ENCODE results near the gene ALOX5. TPM values are rescaled to one million over a fixed set of nuclear protein-coding genes. Genes with fewer than 3 reads are reported as not detected.
A peak's percentile ranks its signal among the peaks of the same experiment; 100 is the strongest.

The ALOX5 gene
- total RNA-seq, 2 donors from 2014 or later, result 6.2 to 6.4 TPM

- no peaks in the 10 kb centered on the region for H3K36me3 ChIP-seq
- peaks cover 25% of the 10 kb centered on the region for H3K27me3 ChIP-seq
- H3K4me3 ChIP-seq, result no peak overlapping the region
- H3K27ac ChIP-seq, result no peak overlapping the region
- H3K4me1 ChIP-seq, result no peaks in the 10 kb centered on the region
- no peak overlapping the region for H3K9ac ChIP-seq (ENCODE audit: low read depth in 2 of 2, low read length in 2 of 2)
- no peaks in the 10 kb centered on the region for H3K9me3 ChIP-seq
- intact Hi-C loops (cut with DNase I), result no loop called here
- no peak for TF ChIP-seq CTCF (IDR thresholded peaks at IDR 0.05)
- DNase-seq, result no peak
Observed at GRCh38 chr10:45370202-45370955, 3.6 kb upstream of the ALOX5 start.

- Histone ChIP-seq H3K4me3 (no peak overlapping the region), H3K4me1 (no peaks in the 10 kb centered on the region), H3K9ac (ENCODE audit: low read depth in 2 of 2, low read length in 2 of 2) (no peak overlapping the region), H3K27me3 (peaks cover 25% of the 10 kb centered on the region), H3K9me3 (no peaks in the 10 kb centered on the region), H3K27ac (no peak overlapping the region), H3K36me3 (no peaks in the 10 kb centered on the region)
- no peak for DNase-seq
- intact Hi-C loops (cut with DNase I), result no loop called here
- no peak for TF ChIP-seq CTCF (IDR thresholded peaks at IDR 0.05)
Observed at GRCh38 chr10:45371560-45371959, 2.5 kb upstream of the ALOX5 start.

- no peak for TF ChIP-seq CTCF (IDR thresholded peaks at IDR 0.05)
- H3K27ac ChIP-seq, result no peak overlapping the region
- H3K4me3 ChIP-seq, result no peak overlapping the region
- no peak overlapping the region for H3K9ac ChIP-seq (ENCODE audit: low read depth in 2 of 2, low read length in 2 of 2)
- no peaks in the 10 kb centered on the region for H3K9me3 ChIP-seq
- DNase-seq, result no peak
- peaks cover 25% of the 10 kb centered on the region for H3K27me3 ChIP-seq
- no peaks in the 10 kb centered on the region for H3K4me1 ChIP-seq
- intact Hi-C loops (cut with DNase I), result no loop called here
- H3K36me3 ChIP-seq, result no peaks in the 10 kb centered on the region
Observed at GRCh38 chr10:45372251-45372951, 1.6 kb upstream of the ALOX5 start.

GRCh38 chr10:45373003-45373575 lies 927 bp upstream of the ALOX5 start:
- peak overlapping the region; percentile 38 for H3K4me3 ChIP-seq
- peak overlapping the region in 1 of 2 donors; percentile 26 for H3K9ac ChIP-seq (ENCODE audit: low read depth in 2 of 2, low read length in 2 of 2)
- no peaks in the 10 kb centered on the region for H3K9me3 ChIP-seq
- no peak for TF ChIP-seq CTCF (IDR thresholded peaks at IDR 0.05)
- DNase-seq, result no peak
- peaks cover 25% of the 10 kb centered on the region for H3K27me3 ChIP-seq
- intact Hi-C loops (cut with DNase I), result no loop called here
- H3K36me3 ChIP-seq, result no peaks in the 10 kb centered on the region
- no peak overlapping the region for H3K27ac ChIP-seq
- H3K4me1 ChIP-seq, result no peaks in the 10 kb centered on the region

- Histone ChIP-seq H3K9ac (ENCODE audit: low read depth in 2 of 2, low read length in 2 of 2) (peak overlapping the region in 1 of 2 donors; percentile 73), H3K4me3 (peak overlapping the region; percentile 38), H3K9me3 (no peaks in the 10 kb centered on the region), H3K4me1 (no peaks in the 10 kb centered on the region), H3K36me3 (no peaks in the 10 kb centered on the region), H3K27ac (peak overlapping the region; percentile 22), H3K27me3 (peaks cover 25% of the 10 kb centered on the region)
- no peak for TF ChIP-seq CTCF (IDR thresholded peaks at IDR 0.05)
- intact Hi-C loops (cut with DNase I), result no loop called here
- DNase-seq, result peak; percentile 36
Observed at GRCh38 chr10:45374350-45375052, 485 bp downstream of the ALOX5 start.
